DMS53 treated with DMSO at 0.1 percent for 48 hours (cell line): ENCODE measurements around the gene CLK1.
"Not testable (repeated sequence)": the region's sequence is repeated elsewhere in the genome, so short reads cannot be mapped to it uniquely, and the experiment has no call there.

ENCODE experiments used
- DNase-seq: peaks from one replicate; lab custom pipeline; 2025; ENCODE audit not compliant: unreplicated experiment; lab: John Stamatoyannopoulos, UW

The CLK1 gene

DNA sequence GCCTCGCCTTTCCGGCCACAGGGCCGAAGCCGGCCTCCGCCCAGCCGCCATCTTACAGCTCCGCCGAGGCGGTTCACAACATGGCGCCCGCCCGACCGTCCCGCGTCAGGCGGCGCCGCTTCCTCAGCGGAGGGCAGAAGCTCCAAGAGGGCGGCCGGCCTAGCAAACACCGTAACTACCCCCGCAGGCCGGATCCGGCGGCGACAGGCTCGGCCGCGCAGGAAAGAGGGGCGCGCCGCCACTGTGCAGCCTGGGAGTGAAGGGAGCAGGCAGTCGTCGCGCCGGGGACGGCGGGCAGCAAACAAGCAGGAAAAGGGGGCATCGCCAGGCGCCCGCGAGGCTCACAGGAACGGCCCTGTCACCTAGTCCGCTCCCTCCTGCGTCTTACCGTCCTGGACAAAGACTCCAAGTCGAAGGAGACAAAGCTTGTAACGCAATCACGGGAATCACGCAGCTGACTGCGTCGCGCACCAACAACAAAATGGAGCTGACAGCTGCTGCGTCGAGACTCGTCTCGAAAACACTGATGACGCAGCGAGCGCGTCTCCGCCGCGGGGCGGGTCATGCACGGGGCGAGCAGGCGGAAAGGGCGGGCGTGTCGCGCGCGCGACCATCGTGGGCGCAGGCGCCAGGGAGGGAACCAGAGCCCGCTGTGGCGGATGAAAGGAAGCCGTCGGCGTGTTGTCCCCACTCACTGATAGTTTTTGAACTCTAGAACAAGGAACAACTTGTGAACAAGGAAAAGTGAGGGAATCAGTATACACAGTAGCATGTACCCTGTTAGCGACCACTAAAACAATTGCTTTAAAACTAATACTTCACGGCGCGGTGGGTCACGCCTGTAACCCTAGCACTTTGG, at the start of gene CLK1:
CLK1 (minus strand) TSS at position 483 of the 859 bp plus-strand sequence. CDS start 2,796 bp downstream, outside the sequence.
- DNase-seq, result peak; percentile 93

DNA sequence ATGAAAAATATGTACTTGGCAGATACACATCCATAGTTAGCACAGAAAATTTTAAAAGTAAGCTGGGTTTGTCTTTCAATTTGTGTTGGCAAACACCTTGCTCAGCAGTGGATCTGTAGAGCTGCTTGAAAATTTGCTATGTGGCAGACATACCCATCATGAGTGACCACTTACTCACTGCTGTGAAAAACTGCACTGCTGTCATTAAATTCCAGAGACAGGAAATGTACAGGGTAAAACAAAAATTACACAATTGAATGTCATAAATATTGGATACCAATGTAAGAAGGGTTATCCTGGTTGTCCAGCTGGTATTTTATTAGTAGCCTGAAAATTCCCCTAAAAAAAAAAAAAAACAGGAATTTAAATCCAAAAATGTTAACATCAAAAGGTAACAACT, 49.2 kb upstream of the CLK1 start:
- no peak for DNase-seq

DNA sequence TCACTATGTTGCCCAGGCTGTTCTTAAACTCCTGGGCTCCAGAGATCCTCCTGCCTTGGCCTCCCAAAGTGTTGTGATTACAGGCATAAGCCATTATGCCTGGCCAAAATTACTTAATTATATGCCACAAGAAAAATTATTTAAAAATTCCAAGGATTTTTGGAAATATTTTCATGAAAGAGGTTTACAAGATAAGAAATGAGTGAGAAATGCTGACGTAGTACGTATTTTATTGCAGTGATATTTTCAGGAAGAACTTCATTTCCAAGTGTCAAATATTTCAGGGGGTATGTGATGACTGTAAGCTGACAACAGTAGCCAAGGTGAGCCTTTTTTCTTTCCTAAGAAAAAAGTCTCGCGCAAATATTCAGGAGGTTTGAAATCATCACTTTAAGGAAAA, 45.5 kb upstream of the CLK1 start:
- no peak for DNase-seq

- DNase-seq, result peak; percentile 74
Measured at GRCh38 chr2:200905618-200906296, 41.3 kb upstream of the CLK1 start.

- peak; percentile 90 for DNase-seq
Measured at GRCh38 chr2:200901459-200902072, 37.1 kb upstream of the CLK1 start.

GRCh38 chr2:200899482-200899881, 35.0 kb upstream of the CLK1 start:
- no peak for DNase-seq

DNA sequence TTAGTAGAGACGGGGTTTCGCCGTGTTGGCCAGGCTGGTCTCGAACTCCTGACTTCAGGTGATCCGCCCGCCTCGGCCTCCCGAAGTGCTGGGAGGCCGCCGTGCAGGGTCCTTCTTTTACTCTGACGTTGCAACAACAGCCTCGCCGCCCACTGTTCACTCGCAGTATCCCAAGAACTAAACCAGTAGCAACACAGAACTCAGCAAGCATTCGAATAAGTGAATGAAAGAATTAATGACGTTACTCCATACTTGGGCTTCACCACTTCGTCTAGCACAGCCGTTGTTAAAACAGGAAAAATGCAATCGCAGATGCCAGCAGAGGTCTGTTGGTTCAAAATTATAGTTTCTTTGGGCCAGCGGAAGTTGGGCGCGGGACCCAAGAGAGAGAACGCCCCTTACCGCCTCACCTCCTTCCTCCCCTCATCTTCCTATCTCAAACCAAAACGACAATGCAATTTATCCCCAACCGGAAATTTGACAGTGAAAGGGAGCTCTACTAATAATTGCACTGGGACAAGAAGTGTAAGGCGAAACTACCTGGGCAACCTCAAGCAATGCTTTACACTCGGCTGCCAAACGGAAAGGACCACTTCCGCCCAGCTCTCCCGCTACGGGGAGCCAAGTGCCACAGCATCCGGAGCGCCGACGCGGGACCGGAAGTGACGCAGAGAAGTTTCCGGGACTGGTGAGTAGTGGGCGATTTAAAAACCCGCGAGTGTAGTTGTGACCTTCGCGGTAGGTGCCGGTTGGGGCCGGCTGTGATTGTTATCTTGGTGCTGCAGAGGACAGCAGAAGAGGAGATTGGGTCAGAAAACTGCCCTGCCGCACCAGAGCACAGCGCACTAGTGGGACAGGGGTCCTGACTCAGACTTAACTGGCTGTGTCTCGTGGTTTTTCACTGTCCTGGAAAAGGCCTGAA, 24.5 kb upstream of the CLK1 start, which contains the start of the genes NIF3L1 and PPIL3:
NIF3L1 (plus strand) TSS at position 668 of the 922 bp plus-strand sequence. CDS start 2,573 bp downstream, outside the sequence.
PPIL3 (minus strand) TSS at position 374 of the 922 bp plus-strand sequence. CDS start 1,462 bp downstream, outside the sequence.
- DNase-seq, result peak; percentile 98

DNA sequence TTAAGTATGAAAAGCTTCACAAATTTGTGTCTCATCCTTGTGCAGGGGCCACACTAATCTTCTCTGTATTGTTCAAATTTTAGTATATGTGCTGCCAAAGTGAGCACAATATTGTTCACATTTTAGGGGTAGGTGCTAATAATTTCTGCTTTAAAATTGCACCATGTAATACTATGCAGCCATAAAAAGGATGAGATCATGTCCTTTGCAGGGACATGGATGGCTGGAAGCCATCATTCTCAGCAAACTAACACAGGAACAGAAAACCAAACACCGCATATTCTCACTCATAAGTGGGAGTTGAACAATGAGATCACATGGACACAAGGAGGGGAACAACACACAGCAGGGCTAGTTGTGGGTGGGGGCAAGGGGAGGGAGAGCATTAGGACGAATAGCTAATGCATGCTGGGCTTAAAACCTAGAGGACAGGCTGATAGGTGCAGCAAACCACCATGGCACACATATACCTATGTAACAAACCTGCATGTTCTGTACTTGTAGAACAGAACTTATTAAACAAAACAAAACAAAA, 17.3 kb upstream of the CLK1 start:
- not testable (repeated sequence) for DNase-seq

DNA sequence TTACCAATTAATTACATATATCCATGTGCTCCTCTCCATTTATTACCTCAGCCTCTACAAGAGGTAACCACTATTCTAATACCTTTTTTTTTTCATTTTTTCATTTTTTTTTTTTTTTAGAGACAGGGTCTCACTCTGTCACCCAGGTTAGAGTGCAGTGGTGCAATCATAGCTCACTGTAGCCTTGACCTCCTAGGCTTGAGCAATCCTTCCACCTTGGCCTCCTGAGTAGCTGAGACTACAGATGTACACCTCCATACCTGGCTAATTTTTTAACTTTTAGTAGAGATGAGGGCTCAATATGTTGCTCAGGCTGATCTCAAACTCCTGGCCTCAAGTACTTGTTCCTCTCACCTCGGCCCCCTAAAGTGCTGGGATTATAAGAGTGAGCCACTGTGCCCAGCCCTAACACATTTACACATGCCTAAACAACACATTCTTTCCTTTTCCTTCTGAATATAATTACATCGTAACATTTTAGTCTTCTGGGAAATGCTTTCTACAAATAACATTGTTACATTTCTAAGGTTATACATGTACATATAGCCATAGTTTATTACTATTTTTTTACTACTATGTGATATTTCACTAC, 13.9 kb upstream of the CLK1 start:
- DNase-seq, result no peak

GRCh38 chr2:200877443-200877842, 13.0 kb upstream of the CLK1 start:
- no peak for DNase-seq

- DNase-seq, result no peak
Measured at GRCh38 chr2:200873560-200873959, 9.1 kb upstream of the CLK1 start.

DNA sequence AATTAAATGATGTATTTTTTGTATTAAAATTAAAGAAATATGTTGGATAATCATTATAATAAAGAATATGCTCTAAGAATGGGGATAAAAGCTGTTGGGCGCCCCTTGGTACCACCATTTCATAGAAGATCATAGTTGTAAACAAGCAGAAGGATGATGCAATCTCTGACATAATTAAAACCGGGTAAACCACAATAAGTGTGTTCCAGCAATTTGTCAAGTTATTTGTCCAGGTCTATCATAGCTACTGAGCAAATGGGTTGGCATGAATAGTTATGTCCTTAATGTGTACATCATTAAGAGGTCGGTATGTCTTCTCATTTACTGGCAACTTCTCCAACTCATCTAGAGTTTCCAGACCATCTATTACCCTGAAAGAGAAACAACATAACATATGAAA, 6.7 kb upstream of the CLK1 start:
- no peak for DNase-seq

DNA sequence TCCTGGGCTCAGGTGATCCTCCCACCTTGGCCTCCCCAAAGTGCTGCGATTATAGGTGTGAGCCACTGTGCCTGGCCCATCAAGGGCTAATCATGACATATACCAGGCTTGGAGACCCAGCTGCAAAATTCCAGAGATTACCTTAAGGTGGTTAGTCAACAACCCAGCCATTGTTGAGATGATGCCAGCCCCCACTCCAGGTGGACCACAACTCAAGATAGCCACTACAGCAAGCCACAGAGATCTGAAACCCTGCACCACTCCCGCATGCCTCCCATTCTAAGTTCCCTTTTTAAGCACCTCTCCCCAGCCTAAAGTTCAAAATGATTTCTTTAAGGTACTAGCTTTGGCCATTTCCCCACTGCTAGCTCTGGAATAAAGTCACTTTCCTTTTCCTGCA, 4.6 kb upstream of the CLK1 start:
- DNase-seq, result no peak

GRCh38 chr2:200863782-200864175, 679 bp downstream of the CLK1 start:
- DNase-seq, result no peak

DNA sequence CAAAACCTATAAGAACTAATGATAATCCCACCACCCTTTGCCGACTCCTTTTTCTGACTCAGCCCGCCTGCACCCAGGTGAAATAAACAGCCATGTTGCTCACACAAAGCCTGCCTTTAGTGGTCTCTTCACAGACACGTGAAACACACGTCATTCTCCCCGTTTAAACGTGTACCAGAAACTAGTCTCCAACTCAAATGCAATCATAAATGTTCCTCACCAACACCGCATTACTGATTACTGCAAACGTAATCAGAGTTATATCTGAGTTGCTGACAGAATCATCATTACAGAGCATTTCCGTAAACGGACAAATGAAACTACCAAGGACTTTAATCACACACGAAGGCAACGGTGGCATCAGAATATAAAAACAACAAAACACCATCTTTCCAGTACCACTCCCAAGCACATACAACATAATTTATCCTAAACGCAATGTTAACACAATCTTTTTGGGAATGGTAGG, 1.9 kb downstream of the CLK1 start:
- no peak for DNase-seq

GRCh38 chr2:200861617-200862155, 2.8 kb downstream of the CLK1 start:
- DNase-seq, result no peak

- DNase-seq, result no peak
Measured at GRCh38 chr2:200860092-200860795, 4.2 kb downstream of the CLK1 start.

GRCh38 chr2:200856806-200857205, 7.7 kb downstream of the CLK1 start:
- no peak for DNase-seq

DNA sequence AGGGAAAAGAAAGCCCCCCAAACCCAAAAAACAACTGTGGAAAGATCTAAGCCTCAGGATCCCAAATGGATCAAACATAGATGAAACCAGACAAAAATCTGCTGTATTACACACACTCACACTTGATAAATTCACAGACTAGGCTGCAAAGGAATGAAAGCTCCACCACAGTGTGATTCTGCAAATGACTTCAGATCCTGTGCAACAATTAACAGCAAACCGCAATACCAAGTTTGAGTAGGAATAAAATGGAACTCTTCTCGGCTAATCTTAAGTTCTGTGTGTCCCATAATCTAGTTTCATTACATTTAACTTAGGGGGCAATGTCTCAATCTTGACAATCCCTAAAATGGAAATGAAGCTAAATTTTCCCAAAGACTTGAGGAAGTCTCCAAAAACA, 11.9 kb downstream of the CLK1 start:
- no peak for DNase-seq
